Endometrium (tissue), 2 donors: ENCODE measurements around the gene MC2R.
"Not testable (repeated sequence)": the region's sequence is repeated elsewhere in the genome, so short reads cannot be mapped to it uniquely, and the experiment has no call there.

ENCODE experiments used
- FAIRE-seq: peaks from 2 replicates; lab custom pipeline; 2012; peaks lifted over from hg19 to GRCh38; lab: Jason Lieb, UNC
- donor health status: control.
- donor health status: control.

Gene MC2R

GRCh38 chr18:13892098-13892497, 23.2 kb downstream of the MC2R start:
- FAIRE-seq = no peak

- FAIRE-seq = no peak
These were observed 24.5 kb downstream of the MC2R start for GRCh38 chr18:13890761-13891361.

- FAIRE-seq = no peak
These were observed 25.7 kb downstream of the MC2R start for GRCh38 chr18:13889671-13890070.

GRCh38 chr18:13888191-13888716, 27.1 kb downstream of the MC2R start:
- FAIRE-seq = no peak

- no peak for FAIRE-seq
These were observed 30.3 kb downstream of the MC2R start for GRCh38 chr18:13885009-13885408.

GRCh38 chr18:13879937-13880336, 35.4 kb downstream of the MC2R start:
- FAIRE-seq = no peak

- no peak for FAIRE-seq
These were observed 35.8 kb downstream of the MC2R start for GRCh38 chr18:13879492-13879891.

- no peak for FAIRE-seq
These were observed 36.5 kb downstream of the MC2R start for GRCh38 chr18:13878857-13879256.

- no peak for FAIRE-seq
These were observed 38.2 kb downstream of the MC2R start for GRCh38 chr18:13877157-13877556.

- FAIRE-seq = no peak
These were observed 40.8 kb downstream of the MC2R start for GRCh38 chr18:13874558-13874957.

GRCh38 chr18:13872932-13873331, 42.4 kb downstream of the MC2R start:
- no peak for FAIRE-seq

- no peak for FAIRE-seq
These were observed 43.0 kb downstream of the MC2R start for GRCh38 chr18:13872373-13872772.

- no peak for FAIRE-seq
These were observed 43.6 kb downstream of the MC2R start for GRCh38 chr18:13871701-13872100.

GRCh38 chr18:13868501-13869271, 46.6 kb downstream of the MC2R start:
- no peak for FAIRE-seq

GRCh38 chr18:13862898-13863297, 52.4 kb downstream of the MC2R start:
- FAIRE-seq = not testable (repeated sequence)

- no peak for FAIRE-seq
These were observed 65.5 kb downstream of the MC2R start for GRCh38 chr18:13849791-13850190.

GRCh38 chr18:13836559-13836958, 78.8 kb downstream of the MC2R start:
- FAIRE-seq = no peak

GRCh38 chr18:13835202-13835601, 80.1 kb downstream of the MC2R start:
- no peak for FAIRE-seq

GRCh38 chr18:13834496-13835015, 80.8 kb downstream of the MC2R start:
- FAIRE-seq = no peak
